Heart right ventricle (tissue), 16 donors: ENCODE results near the gene C2CD3. TPM values are rescaled to one million over a fixed set of nuclear protein-coding genes. Genes with fewer than 3 reads are reported as not detected.

Experiments
- ATAC-seq, 8 donors: fragments of 200-7000 bp; cut with Tn5 transposase; one replicate each; pipeline ENCODE4 v1.9.1; 2020; ENCODE audit warnings: mild to moderate bottlenecking in 8 of 8, moderate library complexity in 8 of 8, moderate number of reproducible peaks in 1 of 8
- DNase-seq, 2 donors: peaks; one replicate each; pipeline ENCODE4 v3.0.0-alpha.2; 2020
- H3K27ac ChIP-seq, 10 donors: fragments of 200-600 bp; sonication (generic) in 2 of 10; one replicate each; pipeline versions ENCODE4 v1.5.0 to v1.8.0; 2020 to 2022; ENCODE audit warnings: mild to moderate bottlenecking in 3 of 10
- H3K27me3 ChIP-seq, 7 donors: fragments of 200-600 bp; one replicate each; pipeline ENCODE4 v1.8.0; 2021 to 2022; ENCODE audit warnings: mild to moderate bottlenecking in 2 of 7
- H3K36me3 ChIP-seq, 9 donors: fragments of 200-600 bp; sonication (generic) in 1 of 9; one replicate each; pipeline versions ENCODE4 v1.5.0 to v1.8.0; 2020 to 2022; ENCODE audit warnings: mild to moderate bottlenecking in 2 of 9
- H3K4me1 ChIP-seq, 9 donors: fragments of 200-600 bp; sonication (generic) in 1 of 9; one replicate each; pipeline versions ENCODE4 v1.5.0 to v1.8.0; 2020 to 2022; ENCODE audit warnings: mild to moderate bottlenecking in 4 of 9
- H3K4me3 ChIP-seq, 10 donors: fragments of 200-600 bp; sonication (generic) in 2 of 10; one replicate each; pipeline versions ENCODE4 v1.5.0 to v1.8.0; 2020 to 2022; ENCODE audit warnings: mild to moderate bottlenecking in 7 of 10, moderate library complexity in 2 of 10
- H3K9me3 ChIP-seq, 11 donors: fragments of 200-600 bp in 10 of 11; sonication (generic) in 2 of 11; one replicate each; pipeline versions ENCODE4 v1.5.0 to v1.8.0; 2013 to 2022; ENCODE audit warnings: mild to moderate bottlenecking in 2 of 11, control low read depth in 1 of 11, moderate library complexity in 1 of 11
- WGBS, 2 donors: extraction: QIAGEN DNeasy Blood & Tissue Kit; methylation state at CpG; one replicate each; pipeline ENCODE4 v1.1.7; 2013; ENCODE audit warnings: inconsistent platforms in 1 of 2; 5-methylcytosine and 5-hydroxymethylcytosine counted together
- intact Hi-C, 10 donors: fragments of 100-400 bp; cut with DNase I; formaldehyde crosslinking; loops; one replicate each; pipeline versions ENCODE4 v1.11.1 to v1.14.2; 2022
- polyA plus RNA-seq, 2 donors: library from polyadenylated mRNA; stranded (reverse); fragments of 200-250 nt; gene quantifications; one replicate each; pipeline ENCODE4 v1.2.3, GENCODE V29; 2013
- total RNA-seq, 10 donors: library from RNA; stranded (reverse); fragmentation: NEBNext Ultra II Directional in 3 of 10; extraction: Animal tissue kit (Norgen Biotek cat#: 25700) in 3 of 10; gene quantifications; one replicate each; pipeline versions ENCODE4 v1.2.1 to v1.2.4, GENCODE V29; 2021 to 2023
- TF ChIP-seq, protein P1 (sequence below), 9 donors: fragments of 200-600 bp; sonication (generic) in 2 of 9; IDR thresholded peaks; one replicate each; pipeline versions ENCODE4 v1.5.0 to v1.8.0; 2021 to 2022; ENCODE audit warnings: antibody characterized with exemption in 9 of 9, mild to moderate bottlenecking in 5 of 9, moderate library complexity in 1 of 9
- donor health status: Arrhythmogenic right ventricular cardiomyopathy.
- donor health status: ischemic (EF 13 %, LVEDD 7.1; RV severe dilation, severe dysfunction).
- donor health status: healthy with polysubstance abuse.
- donor health status: DM: no; HTN: yes; CAD: no.
- donor health status: DM: no; HTN: no; CAD: no.
- donor health status: ischemic (EF 25% LVEDD 6.9; RV normal size, moderate dysfunction).
- donor health status: ischemic (EF 25% LVEDD 5.7; RV mildly dilated, moderate dysfunction).
- donor health status: healthy.
- donor health status: DM: yes; HTN: yes; CAD: no.
- donor health status: Ischemic cardiomyopathy.
- donor health status: ischemic (EF 35%, LVEDD 5.7; RV mildly dilated, moderate dysfunction).
- donor health status: nonischemic (EF 11% LVEDD 7.7; RV severe dilation, severe dysfunction).
- donor health status: DM: yes; HTN: yes; CAD: no.
- donor health status: PGD.
- donor health status: ischemic (EF 29% LVEDD 5.4; RV normal size, mild dysfunction).
- donor health status: nonischemic (EF 23%, LVEDD 6.1; RV moderate dilation, normal function).

The C2CD3 gene
- total and polyA plus RNA-seq, 12 donors, result 7.8 to 14.8 (median 11.9) TPM

DNA sequence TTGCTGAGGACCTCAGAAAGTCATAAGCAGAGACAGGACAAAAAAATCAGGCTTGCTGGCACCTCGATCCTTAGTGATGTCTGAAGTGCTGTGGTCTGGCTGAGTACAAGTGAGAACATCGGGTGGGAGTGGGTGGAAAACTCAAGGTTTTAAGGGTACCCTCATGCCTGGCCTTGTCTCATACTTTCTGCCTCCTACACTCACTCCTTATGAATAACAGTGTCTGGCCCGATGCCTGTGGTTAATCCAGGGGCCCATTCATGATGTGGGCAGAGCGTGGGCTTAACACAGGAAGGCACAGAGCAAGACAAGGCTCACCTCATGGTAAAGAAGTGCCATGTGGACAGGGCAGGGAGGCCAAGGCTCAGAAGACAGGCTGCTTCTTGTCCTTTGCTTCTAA lies 150.9 kb downstream of the C2CD3 start:
- H3K4me3 ChIP-seq, result no peak overlapping the region
- no peaks in the 10 kb centered on the region for H3K27me3 ChIP-seq
- peaks cover 9 to 80% (median 31%) of the 10 kb centered on the region in 9 donors for H3K4me1 ChIP-seq
- no peaks in the 10 kb centered on the region for H3K9me3 ChIP-seq
- peak overlapping the region in 9 of 10 donors; percentile 80 to 93 (median 89) for H3K27ac ChIP-seq
- intact Hi-C loops, result loop anchor here in 4 of 10 donors (2.0 to 10.0 kb wide), 4 partner anchors 37 to 55 kb away; partner anchors contain the start of gene UCP2 (in 3 of the 4)
- TF ChIP-seq, protein P1, sequence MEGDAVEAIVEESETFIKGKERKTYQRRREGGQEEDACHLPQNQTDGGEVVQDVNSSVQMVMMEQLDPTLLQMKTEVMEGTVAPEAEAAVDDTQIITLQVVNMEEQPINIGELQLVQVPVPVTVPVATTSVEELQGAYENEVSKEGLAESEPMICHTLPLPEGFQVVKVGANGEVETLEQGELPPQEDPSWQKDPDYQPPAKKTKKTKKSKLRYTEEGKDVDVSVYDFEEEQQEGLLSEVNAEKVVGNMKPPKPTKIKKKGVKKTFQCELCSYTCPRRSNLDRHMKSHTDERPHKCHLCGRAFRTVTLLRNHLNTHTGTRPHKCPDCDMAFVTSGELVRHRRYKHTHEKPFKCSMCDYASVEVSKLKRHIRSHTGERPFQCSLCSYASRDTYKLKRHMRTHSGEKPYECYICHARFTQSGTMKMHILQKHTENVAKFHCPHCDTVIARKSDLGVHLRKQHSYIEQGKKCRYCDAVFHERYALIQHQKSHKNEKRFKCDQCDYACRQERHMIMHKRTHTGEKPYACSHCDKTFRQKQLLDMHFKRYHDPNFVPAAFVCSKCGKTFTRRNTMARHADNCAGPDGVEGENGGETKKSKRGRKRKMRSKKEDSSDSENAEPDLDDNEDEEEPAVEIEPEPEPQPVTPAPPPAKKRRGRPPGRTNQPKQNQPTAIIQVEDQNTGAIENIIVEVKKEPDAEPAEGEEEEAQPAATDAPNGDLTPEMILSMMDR (IDR thresholded peaks at IDR 0.05), result no peak
- DNase-seq (no peak), ATAC-seq (no peak)
- H3K36me3 ChIP-seq, result peaks cover 0 to 31% (median 0%) of the 10 kb centered on the region in 9 donors
- WGBS, 2 donors, result 88 to 90% methylated on average over 4 of the region's 4 CpGs

DNA sequence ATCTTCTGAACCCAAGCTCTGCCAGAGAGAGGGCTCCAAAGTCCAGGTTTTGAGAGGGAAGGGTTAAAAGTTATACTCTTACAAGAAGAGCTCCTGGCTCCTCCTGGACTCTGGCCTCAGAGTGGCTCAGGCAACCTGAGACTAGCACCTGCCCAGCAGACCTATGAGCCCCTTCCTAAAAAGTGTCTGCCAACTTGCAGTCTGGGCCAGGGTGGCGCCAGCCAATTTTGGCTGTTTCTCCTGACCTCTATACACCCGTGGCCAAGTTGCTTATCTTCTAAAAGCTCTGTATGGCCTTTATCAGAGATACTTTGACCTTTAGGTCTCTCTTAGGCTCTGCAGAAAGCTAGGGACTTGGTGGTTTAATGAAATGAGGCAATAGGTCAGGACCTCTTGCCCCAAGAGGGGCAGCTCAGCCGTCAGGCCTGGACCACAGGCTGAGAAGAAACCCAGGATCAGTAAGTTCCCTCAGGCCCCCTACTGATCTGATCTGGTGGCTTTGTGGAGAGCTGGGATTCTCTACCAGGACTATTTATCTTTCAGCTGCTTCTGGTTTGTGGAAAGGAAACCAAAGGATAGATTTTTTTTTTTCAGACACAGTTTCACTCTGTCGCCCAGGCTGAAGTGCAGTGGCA lies 151.6 kb downstream of the C2CD3 start:
- Histone ChIP-seq H3K4me1 (peaks cover 9 to 77% (median 25%) of the 10 kb centered on the region in 9 donors), H3K27me3 (no peaks in the 10 kb centered on the region), H3K4me3 (no peak overlapping the region), H3K27ac (peak overlapping the region; percentile 51 to 93 (median 89)), H3K36me3 (peaks cover 0 to 27% (median 0%) of the 10 kb centered on the region in 9 donors), H3K9me3 (no peaks in the 10 kb centered on the region)
- WGBS, 2 donors, result 48 to 54% methylated on average over 4 of the region's 4 CpGs
- ATAC-seq (peak in 5 of 8 donors; percentile 4 to 16 (median 10)), DNase-seq (peak in 1 of 2 donors; percentile 18)
- intact Hi-C loops, result loop anchor here in 3 of 10 donors (2.0 to 5.0 kb wide), 2 partner anchors 36 to 37 kb away; partner anchors contain the start of gene UCP2 (in 3 of the 3)
- TF ChIP-seq, protein P1 (IDR thresholded peaks at IDR 0.05), result no peak

DNA sequence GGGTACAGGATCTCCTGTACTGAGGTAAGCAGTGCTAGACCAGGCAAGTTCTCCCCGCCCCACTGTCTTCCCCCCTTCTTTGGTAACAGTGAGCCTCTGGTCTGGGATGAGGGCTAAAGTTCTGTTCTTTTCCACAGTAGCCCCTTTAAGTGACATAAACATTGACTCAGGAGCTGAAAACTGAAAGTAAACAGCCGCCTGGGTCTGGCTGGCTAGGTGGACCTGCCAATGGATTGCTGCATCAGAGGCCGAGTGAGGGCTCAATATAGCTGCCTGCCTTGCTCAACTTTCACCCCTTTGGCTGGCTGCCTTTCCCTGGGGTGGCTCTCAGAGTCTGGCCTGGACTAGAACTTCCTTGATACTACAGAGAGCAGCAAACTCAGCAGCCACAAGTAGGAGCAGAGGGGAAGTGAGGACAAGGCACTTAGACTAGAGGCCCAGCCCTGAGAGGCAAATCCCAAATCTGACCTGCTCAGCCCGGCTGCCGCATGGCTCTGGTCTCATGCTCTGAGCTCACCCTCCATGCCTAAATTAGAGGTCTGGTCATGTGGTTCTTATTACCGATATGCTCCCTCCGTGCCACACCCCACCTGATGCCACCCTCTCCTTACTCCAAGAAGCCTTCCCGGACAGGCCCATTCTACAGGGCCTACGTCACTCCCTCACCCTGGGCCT lies 152.3 kb downstream of the C2CD3 start:
- DNase-seq (peak; percentile 89 to 93), ATAC-seq (peak; percentile 92 to 97 (median 95))
- peaks cover 9 to 70% (median 24%) of the 10 kb centered on the region in 9 donors for H3K4me1 ChIP-seq
- 41 to 43% methylated on average over 9 of the region's 9 CpGs for WGBS, 2 donors
- intact Hi-C loops, result loop anchor here in 4 of 10 donors (1.0 to 5.0 kb wide), 3 partner anchors 35 to 36 kb away; partner anchors contain the start of gene UCP2 (in 3 of the 4)
- peak overlapping the region; percentile 51 to 93 (median 89) for H3K27ac ChIP-seq
- TF ChIP-seq, protein P1 (IDR thresholded peaks at IDR 0.05), result no peak
- no peak overlapping the region for H3K4me3 ChIP-seq
- peaks cover 0 to 30% (median 0%) of the 10 kb centered on the region in 9 donors for H3K36me3 ChIP-seq
- no peaks in the 10 kb centered on the region for H3K27me3 ChIP-seq
- no peaks in the 10 kb centered on the region for H3K9me3 ChIP-seq

DNA sequence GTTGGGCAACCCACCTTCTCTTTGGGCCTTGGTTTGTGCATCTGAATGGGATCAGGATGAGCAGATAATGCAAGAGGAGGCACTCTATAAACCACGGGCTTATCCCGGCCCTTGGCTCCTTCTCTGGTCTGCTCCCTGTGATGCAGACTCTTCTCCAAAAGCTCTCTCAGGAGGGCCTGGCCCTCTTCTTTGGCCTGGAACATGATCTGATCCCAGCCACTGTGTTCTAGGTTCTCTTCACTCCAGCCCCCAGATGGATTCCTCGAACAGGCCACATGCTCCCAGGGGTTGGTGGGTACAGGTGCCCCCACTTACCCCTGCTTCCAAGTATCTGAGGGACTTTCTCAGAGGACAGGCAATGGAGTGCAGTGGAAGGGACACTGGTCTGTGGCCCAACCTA lies 153.2 kb downstream of the C2CD3 start:
- Histone ChIP-seq H3K4me3 (no peak overlapping the region), H3K27ac (peak overlapping the region; percentile 51 to 93 (median 89)), H3K4me1 (peaks cover 9 to 63% (median 24%) of the 10 kb centered on the region in 9 donors), H3K9me3 (no peaks in the 10 kb centered on the region), H3K27me3 (no peaks in the 10 kb centered on the region), H3K36me3 (peaks cover 0 to 38% (median 0%) of the 10 kb centered on the region in 9 donors)
- no peak for ATAC-seq
- WGBS, 2 donors, result 88 to 91% methylated on average over 3 of the region's 3 CpGs
- intact Hi-C loops, result loop anchor here in 4 of 10 donors (1.0 to 5.0 kb wide), 3 partner anchors 34 to 35 kb away; partner anchors contain the start of gene UCP2 (in 3 of the 4)
- TF ChIP-seq, protein P1 (IDR thresholded peaks at IDR 0.05), result no peak
- no peak for DNase-seq
